ENCODE results near the gene RBM47.

DNA sequence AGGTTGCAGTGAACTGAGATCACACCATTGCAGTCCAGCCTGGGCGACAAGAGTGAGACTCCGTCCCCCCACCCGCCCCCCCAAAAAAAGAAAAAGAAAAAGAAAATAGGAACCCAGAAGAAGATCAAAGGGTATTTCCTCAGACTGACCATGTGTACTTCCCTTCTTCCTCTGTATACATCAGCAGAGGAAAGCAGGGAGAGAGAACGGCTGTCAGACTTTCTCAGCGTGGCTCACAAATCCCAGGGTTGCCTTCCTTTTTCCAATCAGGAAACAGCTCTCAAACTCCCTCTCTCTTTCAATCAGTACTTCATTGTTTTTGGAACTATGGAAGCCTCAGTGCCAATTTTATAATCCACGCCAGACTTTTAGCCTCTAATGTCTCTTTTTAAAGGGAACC lies 235.4 kb downstream of the RBM47 start:
- TF ChIP-seq, protein P1, sequence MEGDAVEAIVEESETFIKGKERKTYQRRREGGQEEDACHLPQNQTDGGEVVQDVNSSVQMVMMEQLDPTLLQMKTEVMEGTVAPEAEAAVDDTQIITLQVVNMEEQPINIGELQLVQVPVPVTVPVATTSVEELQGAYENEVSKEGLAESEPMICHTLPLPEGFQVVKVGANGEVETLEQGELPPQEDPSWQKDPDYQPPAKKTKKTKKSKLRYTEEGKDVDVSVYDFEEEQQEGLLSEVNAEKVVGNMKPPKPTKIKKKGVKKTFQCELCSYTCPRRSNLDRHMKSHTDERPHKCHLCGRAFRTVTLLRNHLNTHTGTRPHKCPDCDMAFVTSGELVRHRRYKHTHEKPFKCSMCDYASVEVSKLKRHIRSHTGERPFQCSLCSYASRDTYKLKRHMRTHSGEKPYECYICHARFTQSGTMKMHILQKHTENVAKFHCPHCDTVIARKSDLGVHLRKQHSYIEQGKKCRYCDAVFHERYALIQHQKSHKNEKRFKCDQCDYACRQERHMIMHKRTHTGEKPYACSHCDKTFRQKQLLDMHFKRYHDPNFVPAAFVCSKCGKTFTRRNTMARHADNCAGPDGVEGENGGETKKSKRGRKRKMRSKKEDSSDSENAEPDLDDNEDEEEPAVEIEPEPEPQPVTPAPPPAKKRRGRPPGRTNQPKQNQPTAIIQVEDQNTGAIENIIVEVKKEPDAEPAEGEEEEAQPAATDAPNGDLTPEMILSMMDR (IDR thresholded peaks at IDR 0.05; ENCODE audit: insufficient read depth, low read length): no peak
- TF ChIP-seq POLR2AphosphoS5 (IDR thresholded peaks at IDR 0.05; ENCODE audit: low read depth) (no peak), GABPA (IDR thresholded peaks at IDR 0.05; ENCODE audit: low read depth) (no peak)
